BJ (cell line): ENCODE measurements around the gene ZBTB20. TPM values are rescaled to one million over a fixed set of nuclear protein-coding genes. Genes with fewer than 3 reads are reported as not detected.
"Not testable (repeated sequence)": the region's sequence is repeated elsewhere in the genome, so short reads cannot be mapped to it uniquely, and the experiment has no call there.

ENCODE experiments used
- CTCF ChIA-PET: fragments of 350-600 bp; formaldehyde crosslinking; extraction: SDS; loops from one replicate; lab custom pipeline; 2021; ENCODE audit warnings: antibody characterized with exemption, inconsistent platforms; lab: Yijun Ruan, JAX
- POLR2A ChIA-PET: fragments of 300-600 bp; sonication (Branson Sonifier 250); formaldehyde crosslinking; extraction: SDS; loops from one replicate; lab custom pipeline; 2021; ENCODE audit warnings: antibody characterized with exemption; lab: Charles Lee
- DNase-seq: peaks from one replicate; pipeline ENCODE4 v3.0.0-alpha.2; 2011; ENCODE audit warnings: low read depth
- H3K27me3 ChIP-seq: 2 replicates; pipeline ENCODE4 v1.6.0; 2011; ENCODE audit warnings: low read length; ENCODE audit not compliant: control insufficient read depth, insufficient read depth
- H3K36me3 ChIP-seq: 2 replicates; pipeline ENCODE4 v1.5.1; 2011; ENCODE audit warnings: low read length; ENCODE audit not compliant: control insufficient read depth, insufficient read depth
- H3K4me3 ChIP-seq: 2 replicates; pipeline ENCODE4 v1.5.1; 2011; ENCODE audit warnings: low read depth, mild to moderate bottlenecking, control low read depth, low read length
- CTCF ChIP-seq: IDR thresholded peaks from 2 replicates; pipeline ENCODE4 v1.5.1; 2011; ENCODE audit warnings: low read depth, mild to moderate bottlenecking, control low read depth, inconsistent platforms, low read length, moderate library complexity; ENCODE audit not compliant: insufficient read depth
- polyA plus RNA-seq: library from polyadenylated mRNA; depleted of rRNA; stranded (reverse); fragments of >200 nt; gene quantifications from 2 replicates; pipeline ENCODE4 v1.2.3, GENCODE V29; 2011

Gene ZBTB20
- polyA plus RNA-seq, 1 experiment = 6.0 TPM

- no peak for TF ChIP-seq CTCF
- POLR2A ChIA-PET = no interaction called here
- no peaks in the 10 kb centered on the region for H3K36me3 ChIP-seq
- no peak for DNase-seq
- H3K27me3 ChIP-seq = no peaks in the 10 kb centered on the region
- CTCF ChIA-PET = no interaction called here
- H3K4me3 ChIP-seq = no peak overlapping the region
Measured at GRCh38 chr3:115120597-115120996, 26.5 kb downstream of the ZBTB20 start.

DNA sequence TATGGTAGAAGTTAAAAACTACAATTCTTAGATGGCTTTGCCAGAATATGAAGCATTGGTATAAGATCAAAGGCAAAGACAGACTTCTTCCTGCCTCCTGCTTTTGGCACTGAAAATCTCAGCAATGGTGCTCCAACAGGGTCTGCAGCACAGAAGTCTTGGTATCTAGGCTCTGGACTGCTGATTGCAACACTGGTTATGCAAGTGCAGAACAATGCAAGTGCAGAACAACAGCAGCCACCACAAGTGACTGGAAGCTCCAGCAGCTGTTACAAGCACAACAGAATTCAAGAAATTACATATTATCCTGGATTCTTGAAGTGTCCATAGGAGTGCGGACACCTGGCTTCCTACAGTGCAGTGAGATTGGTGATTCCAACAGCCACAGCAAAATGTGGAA, 33.7 kb downstream of the ZBTB20 start:
- POLR2A ChIA-PET = no interaction called here
- CTCF ChIA-PET = no interaction called here
- H3K27me3 ChIP-seq = no peaks in the 10 kb centered on the region
- no peak for DNase-seq
- H3K4me3 ChIP-seq = no peak overlapping the region
- no peaks in the 10 kb centered on the region for H3K36me3 ChIP-seq
- TF ChIP-seq CTCF = no peak

DNA sequence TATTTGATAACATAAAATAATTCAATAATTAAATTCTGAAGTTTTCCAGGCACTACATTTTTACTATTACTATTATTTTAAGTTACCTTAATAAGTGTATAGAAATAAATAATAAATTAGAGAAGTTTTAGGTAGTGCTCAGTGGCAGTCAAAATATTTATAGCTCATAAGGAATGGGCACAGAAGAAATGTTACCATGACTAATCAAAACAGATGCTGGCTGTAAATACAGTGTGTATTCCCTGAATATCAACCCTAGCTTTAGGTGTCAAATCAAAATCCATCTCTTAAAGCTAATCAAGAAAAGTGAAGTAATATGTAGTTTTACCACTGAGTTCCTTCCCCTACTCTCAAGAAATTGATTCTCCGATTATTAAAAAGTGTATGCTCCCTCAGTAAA, 35.5 kb downstream of the ZBTB20 start:
- no peak for TF ChIP-seq CTCF
- ChIA-PET POLR2A (interaction anchor here (0.6 kb wide), 1 partner anchor 488 kb away, joined by 3 read pairs; no protein-coding TSS in a partner anchor), CTCF (interaction anchor here (0.7 to 0.8 kb wide), 2 partner anchors 13 to 19 kb away, joined by 3 read pairs; no protein-coding TSS in a partner anchor)
- H3K4me3 ChIP-seq = no peak overlapping the region
- no peaks in the 10 kb centered on the region for H3K27me3 ChIP-seq
- no peak for DNase-seq
- H3K36me3 ChIP-seq = no peaks in the 10 kb centered on the region

- H3K4me3 ChIP-seq = no peak overlapping the region
- DNase-seq = no peak
- TF ChIP-seq CTCF = no peak
- no peaks in the 10 kb centered on the region for H3K27me3 ChIP-seq
- POLR2A ChIA-PET = no interaction called here
- H3K36me3 ChIP-seq = no peaks in the 10 kb centered on the region
- CTCF ChIA-PET = interaction anchor here (0.6 kb wide), 1 partner anchor 368 kb away, joined by 3 read pairs; no protein-coding TSS in a partner anchor
Measured at GRCh38 chr3:115110830-115111229, 36.3 kb downstream of the ZBTB20 start.

DNA sequence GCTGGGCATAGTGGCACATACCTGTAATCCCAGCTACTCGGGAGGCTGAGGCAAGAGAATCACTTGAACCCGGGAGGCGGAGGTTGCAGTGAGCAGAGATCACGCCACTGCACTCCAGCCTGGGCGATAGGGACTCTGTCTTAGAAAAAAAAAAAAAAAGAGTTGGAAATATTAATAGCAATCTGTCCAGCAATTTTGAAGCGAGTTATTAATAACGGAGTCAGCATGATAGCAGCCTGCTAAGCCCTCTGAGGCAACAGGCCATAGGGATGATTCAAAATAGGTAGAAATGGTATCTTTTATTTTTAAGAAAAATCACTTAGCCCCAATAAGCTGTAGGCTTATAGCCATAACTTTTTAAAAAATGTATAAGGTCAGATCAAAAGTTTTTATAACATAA, 37.0 kb downstream of the ZBTB20 start:
- H3K4me3 ChIP-seq, H3K36me3 ChIP-seq, H3K27me3 ChIP-seq, POLR2A ChIA-PET, DNase-seq: not testable (repeated sequence)
- CTCF ChIA-PET = interaction anchor here (0.6 kb wide), 1 partner anchor 31 kb away, joined by 3 read pairs; no protein-coding TSS in a partner anchor

GRCh38 chr3:115108614-115109013, 38.5 kb downstream of the ZBTB20 start:
- POLR2A ChIA-PET = no interaction called here
- Histone ChIP-seq H3K36me3 (no peaks in the 10 kb centered on the region), H3K4me3 (no peak overlapping the region), H3K27me3 (no peaks in the 10 kb centered on the region)
- CTCF ChIA-PET = no interaction called here
- no peak for DNase-seq
- TF ChIP-seq CTCF = no peak
